Gastrocnemius medialis (tissue), 4 donors: ENCODE data around the gene TMPRSS4.
"Not testable (repeated sequence)": the region's sequence is repeated elsewhere in the genome, so short reads cannot be mapped to it uniquely, and the experiment has no call there.

Experiments used
- CTCF ChIP-seq, 5 experiments: fragments of 450-650 bp in 3 of 5; fragments of 200-600 bp in 2 of 5; sonication (generic) in 2 of 5; IDR thresholded peaks in 4 of 5; conservative IDR thresholded peaks in 1 of 5; 1 replicate in 4 of 5; 2 replicates in 1 of 5; pipeline ENCODE4 v1.5.1; 2016 to 2019; ENCODE audit warnings: antibody characterized with exemption in 5 of 5, mild to moderate bottlenecking in 3 of 5, moderate library complexity in 3 of 5
- POLR2A ChIP-seq, 2 donors: fragments of 450-650 bp; IDR thresholded peaks; one replicate each; pipeline ENCODE4 v1.6.1; 2017; ENCODE audit warnings: antibody characterized with exemption in 2 of 2, mild to moderate bottlenecking in 2 of 2, moderate library complexity in 2 of 2

GRCh38 chr11:118062631-118063030, 14.2 kb upstream of the TMPRSS4 start:
- not testable (repeated sequence) for TF ChIP-seq CTCF (IDR thresholded peaks at IDR 0.05 in 4 of 5, conservative IDR thresholded peaks at IDR 0.05 in 1 of 5); POLR2A (IDR thresholded peaks at IDR 0.05)
